Lung (tissue), 12 donors: Measurements from ENCODE around the gene ZNFX1. TPM values are rescaled to one million over a fixed set of nuclear protein-coding genes. Genes with fewer than 3 reads are reported as not detected.

Source experiments
- ATAC-seq: fragments of 200-7000 bp; cut with Tn5 transposase; one replicate; pipeline ENCODE4 v1.9.1; 2020; ENCODE audit warnings: moderate number of reproducible peaks; ENCODE audit not compliant: insufficient read depth, low FRiP score
- DNase-seq, 3 donors: peaks; one replicate each; pipeline ENCODE4 v3.0.0-alpha.2; 2013 to 2017
- H3K27ac ChIP-seq, 2 donors: one replicate each; pipeline ENCODE4 v1.5.1; 2013; ENCODE audit warnings: mild to moderate bottlenecking in 2 of 2, moderate library complexity in 2 of 2, control low read depth in 1 of 2, inconsistent platforms in 1 of 2, low read depth in 1 of 2, low read length in 1 of 2
- H3K27me3 ChIP-seq, 3 donors: one replicate each; pipeline ENCODE4 v1.5.1; 2013; ENCODE audit warnings: low read length in 2 of 3; ENCODE audit not compliant: control insufficient read depth in 3 of 3, insufficient read depth in 3 of 3
- H3K36me3 ChIP-seq, 4 donors: one replicate each; pipeline ENCODE4 v1.5.1; 2013; ENCODE audit warnings: low read length in 4 of 4, mild to moderate bottlenecking in 1 of 4, moderate library complexity in 1 of 4; ENCODE audit not compliant: control insufficient read depth in 4 of 4, insufficient read depth in 4 of 4
- H3K4me1 ChIP-seq, 5 donors: one replicate each; pipeline ENCODE4 v1.5.1; 2013; ENCODE audit warnings: low read length in 5 of 5, mild to moderate bottlenecking in 2 of 5, moderate library complexity in 1 of 5; ENCODE audit not compliant: control insufficient read depth in 5 of 5, insufficient read depth in 5 of 5
- H3K4me3 ChIP-seq: one replicate; pipeline ENCODE4 v1.5.1; 2013; ENCODE audit warnings: mild to moderate bottlenecking, control low read depth, moderate library complexity
- H3K9ac ChIP-seq, 2 donors: one replicate each; pipeline ENCODE4 v1.5.1; 2013; ENCODE audit warnings: low read length in 2 of 2, control low read depth in 1 of 2; ENCODE audit not compliant: insufficient read depth in 1 of 2
- H3K9me3 ChIP-seq, 4 donors: one replicate each; pipeline ENCODE4 v1.5.1; 2013; ENCODE audit warnings: low read length in 3 of 4, mild to moderate bottlenecking in 1 of 4, moderate library complexity in 1 of 4; ENCODE audit not compliant: control insufficient read depth in 4 of 4, insufficient read depth in 3 of 4
- WGBS, 2 donors: extraction: QIAGEN DNeasy Blood & Tissue Kit; methylation state at CpG; one replicate each; pipeline ENCODE4 v1.1.7; 2013; 5-methylcytosine and 5-hydroxymethylcytosine counted together
- polyA plus RNA-seq, 2 donors: library from polyadenylated mRNA; stranded (reverse); fragments of 200-250 nt; gene quantifications; one replicate each; pipeline ENCODE4 v1.2.1, GENCODE V29; 2013
- total RNA-seq, 2 donors: library from RNA; depleted of rRNA in 1 of 2; stranded (reverse); fragments of >200 nt in 1 of 2; gene quantifications; one replicate each; pipeline ENCODE4 v1.2.1, GENCODE V29; 2014 to 2021
- TF ChIP-seq, protein P1 (sequence below): IDR thresholded peaks from 2 replicates; pipeline ENCODE4 v1.5.1; 2012; ENCODE audit warnings: mild to moderate bottlenecking; ENCODE audit errors: control extremely low read depth, extremely low read depth
- donor health status: control.
- donor health status: control.
- donor health status: Bipolar disorder and iron deficiency.
- donor health status: healthy.
- donor health status: DM: yes; HTN: yes; CAD: no.

Gene ZNFX1
- total and polyA plus RNA-seq, 4 donors = 9.5 to 33.9 (median 24.1) TPM

DNA sequence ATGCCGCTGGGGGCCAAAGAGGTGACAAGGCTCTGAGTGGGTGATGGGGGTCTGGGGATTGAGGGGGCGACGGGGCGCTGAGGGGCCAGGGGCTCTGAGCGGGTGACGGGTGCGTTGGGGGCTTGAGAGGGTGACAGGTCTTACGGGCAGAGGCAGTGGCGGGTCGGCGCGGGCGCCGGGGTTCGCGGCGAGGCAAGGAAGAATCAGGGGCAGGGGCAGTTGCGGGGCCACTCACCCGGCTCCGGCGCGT is 146 bp downstream of the ZNFX1 start:
- Histone ChIP-seq H3K27ac (peak overlapping the region; percentile 94 to 96), H3K9me3 (peaks cover 0 to 19% (median 16%) of the 10 kb centered on the region in 4 donors), H3K9ac (peak overlapping the region; percentile 59 to 76), H3K27me3 (no peaks in the 10 kb centered on the region), H3K36me3 (peaks cover 24 to 45% (median 35%) of the 10 kb centered on the region in 4 donors), H3K4me1 (peaks cover 0 to 36% (median 17%) of the 10 kb centered on the region in 5 donors), H3K4me3 (peak overlapping the region; percentile 91)
- TF ChIP-seq, protein P1, sequence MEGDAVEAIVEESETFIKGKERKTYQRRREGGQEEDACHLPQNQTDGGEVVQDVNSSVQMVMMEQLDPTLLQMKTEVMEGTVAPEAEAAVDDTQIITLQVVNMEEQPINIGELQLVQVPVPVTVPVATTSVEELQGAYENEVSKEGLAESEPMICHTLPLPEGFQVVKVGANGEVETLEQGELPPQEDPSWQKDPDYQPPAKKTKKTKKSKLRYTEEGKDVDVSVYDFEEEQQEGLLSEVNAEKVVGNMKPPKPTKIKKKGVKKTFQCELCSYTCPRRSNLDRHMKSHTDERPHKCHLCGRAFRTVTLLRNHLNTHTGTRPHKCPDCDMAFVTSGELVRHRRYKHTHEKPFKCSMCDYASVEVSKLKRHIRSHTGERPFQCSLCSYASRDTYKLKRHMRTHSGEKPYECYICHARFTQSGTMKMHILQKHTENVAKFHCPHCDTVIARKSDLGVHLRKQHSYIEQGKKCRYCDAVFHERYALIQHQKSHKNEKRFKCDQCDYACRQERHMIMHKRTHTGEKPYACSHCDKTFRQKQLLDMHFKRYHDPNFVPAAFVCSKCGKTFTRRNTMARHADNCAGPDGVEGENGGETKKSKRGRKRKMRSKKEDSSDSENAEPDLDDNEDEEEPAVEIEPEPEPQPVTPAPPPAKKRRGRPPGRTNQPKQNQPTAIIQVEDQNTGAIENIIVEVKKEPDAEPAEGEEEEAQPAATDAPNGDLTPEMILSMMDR = no peak
- ATAC-seq = no peak
- WGBS, 2 donors = 0 to 2% methylated on average over 21 to 22 of the region's 22 CpGs
- DNase-seq = no peak

DNA sequence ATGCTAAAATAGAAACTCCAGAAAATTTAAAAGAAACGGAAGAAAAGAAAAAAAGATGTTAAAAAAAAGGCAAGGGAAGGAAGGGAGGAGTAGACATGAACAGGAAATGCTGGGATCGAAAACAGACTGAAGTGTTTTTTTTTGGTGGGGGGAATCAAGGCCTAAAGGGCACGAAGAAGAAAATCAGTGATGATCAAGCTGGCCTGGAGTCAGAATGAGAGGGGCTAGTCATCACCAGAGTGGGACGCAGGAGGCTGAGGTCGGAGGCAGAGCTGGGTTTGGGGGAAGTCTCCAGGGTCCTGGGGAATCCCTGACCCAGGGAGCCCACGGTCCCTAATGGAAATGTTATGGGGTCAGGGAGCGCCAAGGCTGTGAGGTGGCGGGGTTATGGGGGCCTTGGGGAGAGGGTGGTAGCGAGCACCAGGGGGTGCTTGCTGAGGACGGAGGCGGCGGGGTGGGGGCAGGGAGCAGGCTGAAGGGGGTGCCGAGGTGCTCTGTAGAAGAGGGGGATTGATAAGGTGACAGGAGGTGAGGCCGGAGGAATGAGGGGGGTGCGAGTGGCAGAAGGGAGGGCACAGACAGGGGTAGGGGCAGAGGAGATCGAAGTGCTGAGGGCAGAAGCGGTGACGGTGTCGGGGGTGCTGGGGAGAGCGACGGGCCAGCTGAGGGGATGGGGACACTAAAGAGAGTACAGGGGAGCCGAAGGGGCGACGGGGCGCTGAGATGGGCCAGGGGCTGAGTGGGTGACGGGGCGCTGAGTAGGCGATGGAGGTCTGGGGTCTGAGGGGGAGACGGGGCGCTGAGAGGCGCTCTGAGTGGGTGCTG is 684 bp downstream of the ZNFX1 start:
- ATAC-seq (no peak), DNase-seq (peak; percentile 21 to 57 (median 24))
- H3K9ac ChIP-seq = peak overlapping the region; percentile 59 to 76
- peaks cover 19 to 42% (median 32%) of the 10 kb centered on the region in 4 donors for H3K36me3 ChIP-seq
- H3K9me3 ChIP-seq = peaks cover 0 to 19% (median 12%) of the 10 kb centered on the region in 4 donors
- peak overlapping the region; percentile 94 to 96 for H3K27ac ChIP-seq
- WGBS, 2 donors = 1 to 2% methylated on average over 27 to 31 of the region's 31 CpGs
- peaks cover 0 to 34% (median 17%) of the 10 kb centered on the region in 5 donors for H3K4me1 ChIP-seq
- TF ChIP-seq, protein P1 = no peak
- no peaks in the 10 kb centered on the region for H3K27me3 ChIP-seq
- H3K4me3 ChIP-seq = peak overlapping the region; percentile 91

DNA sequence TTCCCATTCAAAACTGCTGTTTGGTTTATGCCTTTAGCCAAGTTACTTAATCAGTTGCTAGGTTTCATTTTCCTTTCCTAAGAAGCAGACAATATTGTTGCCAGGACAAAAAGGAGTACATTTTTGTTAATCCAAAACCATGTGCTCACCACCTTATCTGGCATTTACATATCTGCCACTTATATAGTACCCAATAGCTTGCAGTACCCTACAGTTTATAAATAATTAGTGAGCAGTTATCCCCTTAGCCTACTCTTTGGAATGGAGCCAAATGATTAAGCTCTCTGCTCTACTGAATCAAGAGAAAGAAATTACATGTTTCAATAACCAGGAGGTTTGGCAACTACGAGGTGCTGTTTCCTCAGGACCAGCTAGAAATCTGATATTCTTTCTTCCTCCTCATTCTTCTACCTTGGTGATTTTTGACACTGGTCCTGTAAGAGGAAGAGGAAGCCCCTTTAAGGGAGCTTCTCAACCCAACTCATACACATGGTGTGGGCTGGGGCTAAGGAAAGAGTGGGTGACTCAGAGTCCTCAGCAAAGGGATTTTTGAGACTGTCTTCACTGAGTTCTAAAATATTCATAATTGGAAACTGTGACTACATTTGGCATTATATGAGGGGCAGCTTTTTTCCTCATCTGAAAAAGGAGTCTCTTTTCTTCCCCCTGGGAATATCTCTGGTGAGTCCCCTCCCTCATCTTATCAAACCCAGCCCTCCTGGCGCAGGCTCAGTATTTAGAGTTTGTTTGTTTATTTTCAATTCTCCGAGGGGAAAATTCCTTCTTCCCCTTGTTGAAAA is 1.5 kb downstream of the ZNFX1 start:
- peak overlapping the region in 1 of 2 donors; percentile 76 for H3K9ac ChIP-seq
- TF ChIP-seq, protein P1 = no peak
- no peak overlapping the region for H3K4me3 ChIP-seq
- H3K27ac ChIP-seq = peak overlapping the region; percentile 54 to 96
- no peaks in the 10 kb centered on the region for H3K27me3 ChIP-seq
- H3K4me1 ChIP-seq = peaks cover 0 to 34% (median 17%) of the 10 kb centered on the region in 5 donors
- DNase-seq (peak in 2 of 3 donors; percentile 61 to 65), ATAC-seq (no peak)
- peaks cover 18 to 37% (median 28%) of the 10 kb centered on the region in 4 donors for H3K36me3 ChIP-seq
- 12 to 15% methylated on average over 3 of the region's 3 CpGs for WGBS, 2 donors
- H3K9me3 ChIP-seq = peaks cover 0 to 13% (median 10%) of the 10 kb centered on the region in 4 donors
